GM12878 (cell line): ENCODE results near the gene ABCG1. TPM values are rescaled to one million over a fixed set of nuclear protein-coding genes. Genes with fewer than 3 reads are reported as not detected.

Source experiments
- ATF3 ChIP-seq: IDR thresholded peaks from 2 replicates; pipeline ENCODE4 v1.6.1; 2011; ENCODE audit warnings: low read depth, mild to moderate bottlenecking, low read length, moderate library complexity, borderline replicate concordance; ENCODE audit errors: extremely low read depth
- DPF2 ChIP-seq: fragments of 450-650 bp; IDR thresholded peaks from 2 replicates; pipeline ENCODE4 v1.6.1; 2017; ENCODE audit warnings: mild to moderate bottlenecking
- E2F8 ChIP-seq: fragments of 450-650 bp; IDR thresholded peaks from 2 replicates; pipeline ENCODE4 v1.6.1; 2018; ENCODE audit warnings: mild to moderate bottlenecking, low read depth, moderate library complexity; ENCODE audit not compliant: partially characterized antibody
- LARP7 ChIP-seq: fragments of 450-650 bp; IDR thresholded peaks from 2 replicates; pipeline ENCODE4 v1.6.1; 2017; ENCODE audit warnings: mild to moderate bottlenecking
- POU2F2 ChIP-seq: IDR thresholded peaks from 3 replicates; pipeline ENCODE4 v1.6.1; 2011; ENCODE audit warnings: low read depth, mild to moderate bottlenecking, low read length, borderline replicate concordance
- RELB ChIP-seq: fragments of 450-650 bp; IDR thresholded peaks from 2 replicates; pipeline ENCODE4 v1.6.1; 2017; ENCODE audit warnings: low read depth, mild to moderate bottlenecking, moderate library complexity
- SIX5 ChIP-seq: IDR thresholded peaks from 2 replicates; pipeline ENCODE4 v1.6.1; 2011; ENCODE audit warnings: mild to moderate bottlenecking, low read depth, low read length, moderate library complexity; ENCODE audit not compliant: severe bottlenecking
- SPI1 ChIP-seq: IDR thresholded peaks from 2 replicates; pipeline ENCODE4 v1.6.1; 2011; ENCODE audit warnings: low read depth, mild to moderate bottlenecking, low read length, moderate library complexity, borderline replicate concordance; ENCODE audit not compliant: insufficient read depth
- STAT3 ChIP-seq: IDR thresholded peaks from 2 replicates; pipeline ENCODE4 v1.6.1; 2011; ENCODE audit warnings: low read depth, low read length, improper control_type of control experiment
- TCF7 ChIP-seq: IDR thresholded peaks from 2 replicates; pipeline ENCODE4 v1.6.1; 2014; ENCODE audit warnings: antibody characterized with exemption, borderline replicate concordance
- polyA plus RNA-seq, 11 experiments: library from polyadenylated mRNA; depleted of rRNA in 4 of 11; unstranded in 6 of 11; stranded (reverse) in 5 of 11; fragments of >200 nt; fragmentation: Nextera tagmentation in 4 of 11; fragmentation: Illumina TruSeq in 1 of 11; extraction: Ambion mirVana in 4 of 11; extraction: Trizol in 1 of 11; gene quantifications; 1 replicate in 1 of 11; 2 replicates in 10 of 11; pipeline versions ENCODE4 v1.2.1 to v1.2.3, GENCODE V29; 2011 to 2016; ENCODE audit warnings: inconsistent platforms in 2 of 11, missing spikeins in 2 of 11, low read depth in 1 of 11
- total RNA-seq, 4 experiments: library from RNA; depleted of rRNA in 3 of 4; stranded (reverse); fragments of >200 nt in 3 of 4; fragmentation: Illumina TruSeq in 1 of 4; extraction: Trizol in 1 of 4; gene quantifications; 2 replicates each; pipeline versions ENCODE4 v1.2.1 to v1.2.3, GENCODE V29; 2013 to 2021

The ABCG1 gene
- total and polyA plus RNA-seq, 10 of the 15 experiments (the other 5 are each of a cell fraction or from before 2014, with no cell fraction given) = 0.59 to 19.3 (median 5.7) TPM

- TF ChIP-seq DPF2 (no peak), SIX5 (no peak), ATF3 (no peak), POU2F2 (no peak), TCF7 (no peak), RELB (no peak), LARP7 (no peak), SPI1 (no peak), STAT3 (no peak), E2F8 (no peak)
- TF ChIP-seq, all 136 proteins: peak for 0
These were observed 125.7 kb downstream of the ABCG1 start (continued) for GRCh38 chr21:42344631-42345030.
